HG03280 (cell line): ENCODE measurements around the gene MAK.
"Not testable (repeated sequence)": the region's sequence is repeated elsewhere in the genome, so short reads cannot be mapped to it uniquely, and the experiment has no call there.

Experiments used
- ATAC-seq: cut with Tn5 transposase; IDR thresholded peaks from one replicate; pipeline ENCODE4 v1.9.1; 2021; ENCODE audit warnings: mild to moderate bottlenecking, moderate library complexity; ENCODE audit not compliant: unreplicated experiment

MAK gene

GRCh38 chr6:10733151-10733715, 105.1 kb downstream of the MAK start:
- no peak for ATAC-seq

DNA sequence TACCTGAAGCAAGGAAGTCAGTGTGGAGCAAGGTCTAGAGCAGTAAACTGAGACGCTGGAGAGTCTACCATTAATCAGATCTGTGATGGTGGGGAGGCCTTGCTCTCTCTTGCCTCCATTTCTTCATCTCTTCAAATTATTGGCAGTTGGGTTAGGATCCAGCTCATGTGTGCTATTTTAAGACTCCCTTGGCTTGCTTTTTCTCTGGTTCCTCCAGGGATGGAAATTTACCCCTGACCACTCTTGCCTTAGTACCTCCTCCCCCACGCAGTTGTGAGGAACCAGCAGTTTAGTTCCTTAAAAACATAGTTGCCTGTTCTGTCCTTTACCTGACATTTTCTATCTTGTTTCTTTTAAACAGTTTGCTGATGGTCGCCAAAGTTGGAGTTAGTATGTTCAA, 108.1 kb downstream of the MAK start:
- ATAC-seq: no peak

- ATAC-seq: no peak
Observed at GRCh38 chr6:10725716-10726115, 112.6 kb downstream of the MAK start.

GRCh38 chr6:10725044-10725443, 113.3 kb downstream of the MAK start:
- no peak for ATAC-seq

GRCh38 chr6:10723567-10723881, 114.8 kb downstream of the MAK start:
- no peak for ATAC-seq

- ATAC-seq: peak; percentile 97
Observed at GRCh38 chr6:10722820-10723566, 115.3 kb downstream of the MAK start, which contains the start of gene TMEM14C. TSS of gene TMEM14C (plus strand) at chr6:10723070. CDS start at chr6:10724614, 1,544 bp downstream.

GRCh38 chr6:10722570-10722819, 115.8 kb downstream of the MAK start:
- no peak for ATAC-seq

GRCh38 chr6:10721850-10722569, 116.3 kb downstream of the MAK start:
- no peak for ATAC-seq

GRCh38 chr6:10720960-10721849, 117.1 kb downstream of the MAK start:
- ATAC-seq: not testable (repeated sequence)

- ATAC-seq: no peak
Observed at GRCh38 chr6:10720265-10720959, 117.9 kb downstream of the MAK start.

GRCh38 chr6:10719964-10720264, 118.4 kb downstream of the MAK start:
- no peak for ATAC-seq

DNA sequence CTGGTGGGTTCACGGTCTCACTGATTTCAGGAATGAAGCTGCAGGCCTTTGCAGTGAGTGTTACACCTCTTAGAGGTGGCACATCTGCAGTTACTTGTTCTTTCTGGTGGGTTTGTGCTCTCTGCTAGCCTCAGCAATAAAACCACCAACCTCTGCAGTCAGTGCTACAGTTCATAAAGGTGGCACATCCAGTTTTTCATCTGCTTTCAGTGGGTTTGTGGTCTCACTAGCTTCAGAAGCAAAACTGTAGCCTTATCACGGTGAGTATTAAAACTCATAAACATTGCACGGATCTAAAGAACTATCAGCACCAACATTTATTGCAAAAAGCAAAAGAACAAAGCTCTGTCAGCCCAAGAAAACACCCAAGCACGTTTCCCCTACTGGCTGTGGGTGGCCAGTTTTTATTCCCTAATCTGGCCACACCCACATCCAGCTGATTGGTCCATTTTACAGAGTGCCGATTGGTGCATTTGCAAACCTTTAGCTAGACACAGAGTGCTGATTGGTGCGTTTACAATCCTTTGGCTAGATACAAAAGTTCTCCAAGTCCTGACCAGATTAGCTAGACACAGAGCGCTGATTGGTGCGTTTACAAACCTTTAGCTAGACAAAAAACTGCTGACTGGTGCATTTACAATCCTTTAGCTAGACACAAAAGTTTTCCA, 118.9 kb downstream of the MAK start:
- no peak for ATAC-seq

DNA sequence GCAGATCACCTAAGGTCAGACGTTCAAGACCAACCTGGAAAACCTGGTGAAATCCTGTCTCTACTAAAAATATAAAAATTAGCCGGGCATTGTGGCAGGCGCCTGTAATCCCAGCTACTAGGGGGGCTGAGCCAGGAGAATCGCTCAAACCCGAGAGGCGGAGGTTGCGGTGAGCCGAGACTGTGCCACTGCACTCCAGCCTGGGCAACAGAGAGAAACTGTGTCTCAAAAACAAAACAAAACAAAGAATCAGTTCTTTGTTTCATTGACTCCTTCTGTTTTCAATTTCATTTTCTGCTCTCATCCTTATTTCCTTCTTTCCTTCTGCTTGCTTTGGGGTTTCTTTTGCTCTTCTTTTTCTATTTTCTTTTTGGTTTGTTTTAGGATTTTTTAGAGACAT, 124.4 kb downstream of the MAK start:
- ATAC-seq: no peak
